Measurements from ENCODE around the gene MAP1S. TPM values are rescaled to one million over a fixed set of nuclear protein-coding genes. Genes with fewer than 3 reads are reported as not detected.

Gene MAP1S
- total and polyA plus RNA-seq, 2 of the 8 experiments (the other 6 are each of a cell fraction or from before 2014, with no cell fraction given) = 66.7 to 115 TPM

GRCh38 chr19:17726964-17727773 is 7.9 kb downstream of the MAP1S start:
- no peak overlapping the region for H3K18ac ChIP-seq (ENCODE audit: extremely low read depth, low read length)
- no peak overlapping the region for H2BK5ac ChIP-seq (ENCODE audit: low read depth, low read length)
- no peaks in the 10 kb centered on the region for H3K27me3 ChIP-seq (replicated peaks in 1 of 4; ENCODE audit: control insufficient read depth in 3 of 4, extremely low read depth in 1 of 4, insufficient read depth in 3 of 4, low read length in 3 of 4)
- no peak overlapping the region for H3K4ac ChIP-seq (replicated peaks; ENCODE audit: insufficient read length, low read depth, low read length)
- no peak overlapping the region for H2AFZ ChIP-seq (ENCODE audit: low read length)
- DNase-seq (ENCODE audit: low read depth in 1 of 2, low spot score in 2 of 2) = no peak
- FAIRE-seq = no peak
- H3K56ac ChIP-seq (replicated peaks; ENCODE audit: insufficient read length, low read depth, low read length) = no peak overlapping the region
- H2BK120ac ChIP-seq (replicated peaks; ENCODE audit: low read depth, low read length) = no peak overlapping the region
- CTCF ChIA-PET (ENCODE audit: partially characterized antibody) = interaction anchor here (0.5 to 6.8 kb wide), 6 partner anchors 11 to 323 kb away, joined by 3 to 78 read pairs (median 12); no protein-coding TSS in a partner anchor
- no peak overlapping the region for H3K23ac ChIP-seq (ENCODE audit: insufficient read length)
- no peak overlapping the region for H3K4me3 ChIP-seq (ENCODE audit: extremely low read depth in 1 of 4, insufficient read depth in 2 of 4, low read depth in 3 of 4, low read length in 4 of 4)
- H3K9me3 ChIP-seq (ENCODE audit: insufficient read depth in 2 of 2, low read depth in 1 of 2, low read length in 1 of 2) = no peaks in the 10 kb centered on the region
- peaks cover 9% of the 10 kb centered on the region; the same call in 1 of the 2 replicates for H3K79me1 ChIP-seq (ENCODE audit: low read depth, low read length)
- H2BK12ac ChIP-seq (ENCODE audit: low read depth, low read length) = no peak overlapping the region
- H3K27ac ChIP-seq (ENCODE audit: low read depth, low read length) = no peak overlapping the region
- no peak overlapping the region for H2BK15ac ChIP-seq (ENCODE audit: low read length)
- WGBS, 2 experiments (ENCODE audit: extremely low coverage in 1 of 2, insufficient coverage in 1 of 2, insufficient read length in 1 of 2, insufficient replicate concordance in 2 of 2, low coverage in 1 of 2, low lambda C conversion rate in 2 of 2, missing lambda C conversion rate in 1 of 2) = 94% methylated on average over 30 of the region's 62 CpGs; no CpG with 5 or more reads in 1 of the 2 experiments
- H2AK5ac ChIP-seq (ENCODE audit: low read depth, low read length) = no peak overlapping the region
- no peak overlapping the region for H4K5ac ChIP-seq (ENCODE audit: insufficient read length, low read depth, low read length)
- no peak overlapping the region for H2BK20ac ChIP-seq (ENCODE audit: low read length)
- peaks cover 0 to 41% of the 10 kb centered on the region in 2 experiments; a peak in 2 of 4 replicates for H3K79me2 ChIP-seq (ENCODE audit: control insufficient read depth in 1 of 2, insufficient read depth in 2 of 2, low read length in 2 of 2)
- POLR2A ChIA-PET (ENCODE audit: partially characterized antibody) = interaction anchor here (0.9 kb wide), 1 partner anchor 11 kb away, joined by 3 read pairs; no protein-coding TSS in a partner anchor
- H3K9ac ChIP-seq (replicated peaks in 1 of 4; ENCODE audit: extremely low read depth in 1 of 4, low read depth in 3 of 4, low read length in 3 of 4) = no peak overlapping the region
- no peaks in the 10 kb centered on the region for H3K4me1 ChIP-seq (replicated peaks in 1 of 4; ENCODE audit: control insufficient read depth in 3 of 4, insufficient read depth in 4 of 4, low read length in 3 of 4)
- H4K8ac ChIP-seq (ENCODE audit: extremely low read depth, insufficient read depth, low read length) = no peak overlapping the region
- H3K4me2 ChIP-seq (ENCODE audit: insufficient read depth in 1 of 2, low read depth in 2 of 2, low read length in 2 of 2) = no peak overlapping the region
- H3K36me3 ChIP-seq (ENCODE audit: control insufficient read depth in 2 of 4, insufficient read depth in 4 of 4, low read length in 3 of 4) = peaks cover 18 to 64% (median 46%) of the 10 kb centered on the region in 4 experiments
- no peak overlapping the region for H4K91ac ChIP-seq (replicated peaks; ENCODE audit: insufficient read length, low read length)
- H3K23me2 ChIP-seq (ENCODE audit: low read depth, low read length) = no peaks in the 10 kb centered on the region
- peaks cover 15 to 24% of the 10 kb centered on the region in 2 experiments for H4K20me1 ChIP-seq (replicated peaks in 1 of 2; ENCODE audit: control insufficient read depth in 1 of 2, insufficient read depth in 2 of 2, low read length in 2 of 2)
- no peak overlapping the region for H3K14ac ChIP-seq (ENCODE audit: insufficient read length)
- TF ChIP-seq SP2 (IDR thresholded peaks at IDR 0.05; ENCODE audit: low read length) (no peak), MAFK (IDR thresholded peaks at IDR 0.05; ENCODE audit: low read depth, low read length) (no peak), BCL11A (IDR thresholded peaks at IDR 0.05; ENCODE audit: low read depth in 2 of 2, low read length in 2 of 2) (no peak), BACH1 (IDR thresholded peaks at IDR 0.05; ENCODE audit: low read length) (no peak), CTBP2 (IDR thresholded peaks at IDR 0.05; ENCODE audit: borderline replicate concordance, insufficient read depth, insufficient read length, low read length) (no peak), RNF2 (IDR thresholded peaks at IDR 0.05; ENCODE audit: borderline replicate concordance, low read depth, low read length, missing control alignments, poor library complexity, severe bottlenecking) (no peak)
- TF ChIP-seq, protein P1, sequence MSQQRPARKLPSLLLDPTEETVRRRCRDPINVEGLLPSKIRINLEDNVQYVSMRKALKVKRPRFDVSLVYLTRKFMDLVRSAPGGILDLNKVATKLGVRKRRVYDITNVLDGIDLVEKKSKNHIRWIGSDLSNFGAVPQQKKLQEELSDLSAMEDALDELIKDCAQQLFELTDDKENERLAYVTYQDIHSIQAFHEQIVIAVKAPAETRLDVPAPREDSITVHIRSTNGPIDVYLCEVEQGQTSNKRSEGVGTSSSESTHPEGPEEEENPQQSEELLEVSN (IDR thresholded peaks at IDR 0.05) = no peak
- TF ChIP-seq, protein P2, sequence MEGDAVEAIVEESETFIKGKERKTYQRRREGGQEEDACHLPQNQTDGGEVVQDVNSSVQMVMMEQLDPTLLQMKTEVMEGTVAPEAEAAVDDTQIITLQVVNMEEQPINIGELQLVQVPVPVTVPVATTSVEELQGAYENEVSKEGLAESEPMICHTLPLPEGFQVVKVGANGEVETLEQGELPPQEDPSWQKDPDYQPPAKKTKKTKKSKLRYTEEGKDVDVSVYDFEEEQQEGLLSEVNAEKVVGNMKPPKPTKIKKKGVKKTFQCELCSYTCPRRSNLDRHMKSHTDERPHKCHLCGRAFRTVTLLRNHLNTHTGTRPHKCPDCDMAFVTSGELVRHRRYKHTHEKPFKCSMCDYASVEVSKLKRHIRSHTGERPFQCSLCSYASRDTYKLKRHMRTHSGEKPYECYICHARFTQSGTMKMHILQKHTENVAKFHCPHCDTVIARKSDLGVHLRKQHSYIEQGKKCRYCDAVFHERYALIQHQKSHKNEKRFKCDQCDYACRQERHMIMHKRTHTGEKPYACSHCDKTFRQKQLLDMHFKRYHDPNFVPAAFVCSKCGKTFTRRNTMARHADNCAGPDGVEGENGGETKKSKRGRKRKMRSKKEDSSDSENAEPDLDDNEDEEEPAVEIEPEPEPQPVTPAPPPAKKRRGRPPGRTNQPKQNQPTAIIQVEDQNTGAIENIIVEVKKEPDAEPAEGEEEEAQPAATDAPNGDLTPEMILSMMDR (IDR thresholded peaks at IDR 0.05; ENCODE audit: control extremely low read depth in 1 of 3, insufficient read depth in 1 of 3, low read depth in 1 of 3, low read length in 3 of 3) = no peak
